NCI-H748 (cell line): Measurements from ENCODE around the gene ADD1.
A peak's percentile ranks its signal among the peaks of the same experiment; 100 is the strongest.
"Not testable (repeated sequence)": the region's sequence is repeated elsewhere in the genome, so short reads cannot be mapped to it uniquely, and the experiment has no call there.

Experiments used
- DNase-seq: peaks from one replicate; lab custom pipeline; 2025; ENCODE audit not compliant: unreplicated experiment; lab: John Stamatoyannopoulos, UW

The ADD1 gene

DNA sequence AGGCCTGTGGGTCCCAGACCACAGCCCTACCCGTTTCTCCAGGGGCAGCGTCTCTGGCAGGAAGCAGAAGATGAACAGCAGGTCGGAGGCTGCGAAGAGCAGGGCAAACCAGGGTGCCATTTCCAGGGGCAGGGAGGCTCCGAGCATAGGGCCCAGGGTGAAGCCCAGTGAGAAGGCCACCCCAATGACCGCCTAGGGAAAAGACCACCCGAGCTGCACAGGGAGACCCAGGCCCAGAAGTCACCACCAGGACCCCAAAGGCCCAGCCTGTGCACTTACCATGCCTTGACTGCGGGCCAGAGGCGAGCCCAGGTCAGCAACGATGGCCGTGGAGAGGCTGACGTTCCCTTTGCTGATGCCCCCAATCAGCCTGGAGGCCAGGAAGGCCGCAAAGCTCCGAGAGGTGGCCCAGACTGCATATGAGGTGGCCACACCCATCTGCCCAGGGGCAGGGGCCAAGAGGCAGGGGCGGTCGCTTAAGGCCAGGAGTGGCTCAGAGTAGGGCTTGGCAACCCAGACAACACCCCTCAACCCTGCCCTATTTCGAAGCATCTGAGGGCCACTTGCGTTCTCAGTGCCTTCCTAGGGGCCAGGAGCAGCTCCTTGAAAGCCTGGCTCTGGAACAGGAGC lies 88.8 kb downstream of the ADD1 start:
- no peak for DNase-seq

GRCh38 chr4:2932951-2933565 lies 89.4 kb downstream of the ADD1 start:
- DNase-seq = no peak

DNA sequence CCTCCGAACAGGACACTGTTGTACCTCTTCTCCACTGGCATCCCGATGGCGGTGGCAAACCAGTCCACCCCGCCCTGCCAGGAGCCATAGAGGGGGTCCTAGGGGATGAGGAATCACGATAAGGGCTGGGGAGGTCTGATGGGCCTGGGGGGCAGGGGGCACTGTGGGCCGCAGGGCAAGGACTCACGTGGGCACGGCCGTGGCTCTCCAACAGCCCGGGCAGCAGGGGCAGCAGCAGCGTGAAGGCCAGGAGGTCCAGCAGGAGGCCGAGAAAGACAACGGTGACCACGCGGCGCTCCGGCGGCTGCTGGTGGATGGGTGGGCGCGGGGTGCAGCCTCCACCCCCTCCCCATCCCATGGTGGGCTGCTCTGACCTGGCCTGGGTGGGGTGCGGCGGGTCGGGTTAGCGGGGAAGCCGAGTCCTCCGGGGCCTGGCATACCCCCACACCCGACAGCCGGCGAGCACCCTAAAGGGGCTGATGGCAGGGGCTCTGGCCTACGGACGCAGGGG lies 90.0 kb downstream of the ADD1 start:
- no peak for DNase-seq

- no peak for DNase-seq
Observed at GRCh38 chr4:2934077-2934812, 90.6 kb downstream of the ADD1 start.

GRCh38 chr4:2934813-2935761 lies 91.4 kb downstream of the ADD1 start:
- peak; percentile 74 for DNase-seq

- no peak for DNase-seq
Observed at GRCh38 chr4:2935762-2936743, 92.4 kb downstream of the ADD1 start.

DNA sequence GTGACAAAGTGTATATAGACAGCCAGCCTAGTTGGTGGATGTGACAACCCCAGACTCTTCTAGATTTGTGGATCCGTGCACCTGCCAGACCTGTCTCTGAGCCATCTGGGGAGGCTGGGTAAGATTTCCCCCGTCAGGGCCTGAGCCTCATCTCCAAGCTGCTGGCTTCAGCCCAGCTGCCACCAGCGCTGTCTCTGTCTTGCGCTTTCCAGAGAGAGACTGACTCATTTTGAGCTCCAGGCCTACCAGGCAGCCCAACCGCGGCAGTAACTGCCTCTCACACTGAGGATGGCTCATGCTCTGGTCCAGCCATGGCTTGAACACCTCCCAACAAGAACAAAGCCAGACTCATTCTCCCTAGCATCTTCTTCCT lies 93.1 kb downstream of the ADD1 start:
- no peak for DNase-seq

DNA sequence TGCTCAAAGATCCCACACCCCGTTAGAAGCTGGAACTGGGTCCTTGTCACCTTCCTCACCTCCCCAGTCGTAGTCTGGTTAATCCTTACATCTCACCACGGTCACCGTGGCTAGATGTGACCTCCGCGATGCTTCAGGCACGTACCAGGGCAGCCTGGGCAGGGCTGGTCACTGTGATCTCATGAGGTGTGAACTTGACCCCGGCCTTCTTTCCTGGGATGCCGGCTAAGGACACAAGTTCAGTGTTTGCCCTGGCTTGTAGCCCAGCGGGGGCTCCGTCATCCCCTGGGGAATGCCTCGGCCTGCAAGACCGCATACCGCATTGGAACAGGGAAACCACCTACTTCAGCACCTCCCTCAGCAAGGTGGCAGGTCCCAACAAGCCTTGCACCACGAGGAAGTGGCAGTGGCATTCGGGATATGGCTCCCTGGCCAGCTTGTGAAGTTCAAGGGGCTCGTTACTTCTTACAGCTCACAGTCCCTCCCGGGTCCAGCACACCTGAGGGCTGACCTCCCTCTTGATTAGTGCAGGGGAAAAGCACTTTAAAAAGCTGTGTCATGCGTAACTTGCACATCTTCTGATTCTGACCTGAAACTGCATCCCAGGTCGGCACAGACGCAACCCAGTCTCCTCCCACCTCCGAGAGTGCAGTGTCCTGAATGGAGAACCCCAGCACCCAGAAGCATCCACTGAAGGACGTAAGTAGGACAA lies 93.7 kb downstream of the ADD1 start:
- DNase-seq = no peak

GRCh38 chr4:2937986-2938385 lies 94.3 kb downstream of the ADD1 start:
- DNase-seq = no peak

- DNase-seq = not testable (repeated sequence)
Observed at GRCh38 chr4:2938411-2938810, 94.8 kb downstream of the ADD1 start.

DNA sequence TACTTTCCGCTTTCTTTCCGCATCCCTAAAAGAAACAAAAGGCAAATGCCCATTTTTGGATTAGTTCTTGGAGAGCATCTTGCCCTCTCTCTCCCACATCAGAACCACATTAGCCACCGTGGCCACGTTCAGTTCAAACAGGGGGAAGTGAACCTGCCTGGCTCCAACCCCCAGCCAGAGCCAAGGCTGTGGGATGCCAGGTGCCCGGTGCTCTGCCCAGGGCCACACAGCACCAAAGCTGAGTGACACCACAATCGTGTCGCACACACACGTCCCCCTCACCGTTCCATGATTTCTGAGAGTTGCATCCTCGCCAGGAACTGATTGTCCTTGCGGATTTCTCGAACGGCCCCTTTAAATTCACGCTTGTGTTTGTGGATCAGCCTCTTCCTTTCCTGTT lies 95.3 kb downstream of the ADD1 start:
- DNase-seq = no peak

DNA sequence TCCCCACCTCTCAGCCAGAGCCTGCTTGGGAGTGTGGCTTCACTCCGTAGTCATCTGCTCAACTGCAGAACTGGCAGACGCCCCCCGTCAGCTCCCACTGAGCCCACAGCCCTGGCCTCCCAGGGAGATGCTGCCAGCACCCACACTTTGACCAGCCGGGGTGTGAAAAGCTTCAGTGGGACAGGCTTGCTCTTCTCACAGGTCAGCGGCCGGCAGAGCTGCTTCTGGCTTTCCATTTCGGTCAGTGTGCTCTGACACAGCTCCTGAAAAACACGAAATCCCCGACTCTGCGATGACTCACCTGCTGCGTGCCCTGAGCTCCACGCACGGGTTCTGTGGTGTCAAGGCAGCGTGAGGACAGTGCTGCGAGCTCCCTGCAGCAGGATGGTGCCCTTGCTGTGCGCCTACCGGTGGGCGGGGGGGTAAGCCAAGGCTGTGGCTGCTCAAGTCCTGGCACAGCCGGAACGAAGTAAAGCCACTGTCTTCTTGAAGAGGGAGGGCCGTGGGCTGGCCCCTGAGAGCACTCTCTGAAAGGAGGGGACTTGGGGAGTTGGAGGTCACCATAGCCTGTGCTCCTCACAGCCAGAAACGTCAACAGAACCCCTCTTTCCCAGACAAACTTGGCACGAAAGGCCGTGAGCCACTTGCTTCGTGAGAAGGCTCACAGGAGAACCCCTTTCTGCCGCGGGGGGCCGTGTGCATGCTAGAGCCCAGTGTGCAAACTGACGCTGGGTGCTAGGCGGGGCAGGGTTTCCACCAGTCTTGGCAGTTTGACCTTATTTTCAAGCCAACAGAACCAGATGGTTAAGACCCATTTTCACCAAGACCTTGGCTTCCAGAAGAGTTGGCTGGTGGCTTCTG lies 96.0 kb downstream of the ADD1 start:
- no peak for DNase-seq

- DNase-seq = no peak
Observed at GRCh38 chr4:2940267-2941137, 96.9 kb downstream of the ADD1 start.

DNA sequence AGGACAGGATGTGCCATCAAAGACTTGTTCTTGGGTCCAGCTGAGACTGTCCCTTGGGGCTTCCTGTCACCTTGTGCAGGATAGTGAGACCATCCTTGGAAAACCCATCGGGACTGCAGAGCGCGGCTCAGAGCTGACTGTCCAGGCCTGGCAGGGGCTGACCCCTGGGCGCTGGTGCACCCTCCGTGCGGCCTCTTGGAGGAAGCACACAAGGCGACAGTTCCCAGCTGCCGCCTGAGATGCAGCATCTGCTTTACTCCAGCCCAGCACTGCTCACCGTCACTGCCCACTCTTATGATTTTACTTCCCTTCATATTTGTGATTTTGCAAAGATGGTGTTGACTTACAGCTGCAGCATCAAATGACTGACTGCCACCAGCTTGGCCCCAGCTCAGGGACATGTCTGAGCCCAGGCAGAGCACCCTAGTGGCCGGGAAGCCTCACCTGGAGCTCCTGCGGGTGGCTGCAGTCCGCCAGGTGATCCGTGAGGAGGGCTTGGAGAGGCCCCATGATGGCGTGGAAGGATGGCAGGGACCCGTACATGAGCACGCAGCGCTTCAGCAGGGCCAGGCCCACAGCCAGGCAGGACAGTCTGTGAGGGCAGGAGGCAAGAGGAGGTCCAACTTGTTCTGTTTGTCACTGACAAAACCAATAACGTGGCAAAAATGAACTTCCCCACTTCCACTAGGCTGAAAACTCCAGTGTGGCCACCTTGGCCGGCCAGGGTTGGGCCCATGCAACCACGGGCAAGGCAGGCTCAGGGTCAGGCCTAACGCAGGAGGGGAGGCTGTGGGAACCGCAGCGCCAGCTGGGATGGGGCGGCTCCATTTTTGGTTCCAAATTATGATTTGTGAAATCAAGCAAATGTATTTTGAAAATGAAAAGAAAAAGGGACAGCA lies 97.7 kb downstream of the ADD1 start:
- DNase-seq = no peak

DNA sequence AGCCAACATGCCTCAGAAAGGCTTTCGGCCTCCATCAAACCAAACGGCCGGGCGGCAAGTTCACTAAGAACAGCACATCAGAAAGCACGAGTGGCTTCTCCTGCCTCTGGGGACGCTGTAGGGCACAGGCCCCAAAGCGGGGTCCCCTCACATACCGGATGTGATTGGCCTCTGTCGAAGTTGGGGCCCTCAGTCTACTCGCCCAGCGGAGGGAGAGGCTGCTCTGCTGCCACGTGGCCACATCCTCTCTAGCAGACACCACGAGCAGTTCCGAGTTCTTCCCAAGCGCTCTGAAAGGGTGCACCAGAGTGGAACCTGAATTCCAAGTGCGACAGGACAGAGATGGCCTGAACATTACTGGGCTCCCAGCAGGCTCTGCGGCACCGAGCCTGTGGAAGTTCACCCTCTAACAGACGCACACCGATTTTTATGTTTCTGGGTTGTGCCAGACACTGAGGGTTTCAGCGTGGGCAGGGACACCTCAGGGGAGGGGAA lies 98.4 kb downstream of the ADD1 start:
- no peak for DNase-seq
